GM06990 (cell line): ENCODE results near the gene BBS12.
"Not testable (repeated sequence)": the region's sequence is repeated elsewhere in the genome, so short reads cannot be mapped to it uniquely, and the experiment has no call there.

Experiments used
- DNase-seq: peaks from one replicate; pipeline ENCODE4 v3.0.0-alpha.2; 2011; ENCODE audit not compliant: insufficient read length; ENCODE audit errors: extremely low read depth
- H3K27me3 ChIP-seq: replicated peaks from 2 replicates; pipeline ENCODE4 v1.6.0; 2011; ENCODE audit warnings: low read length; ENCODE audit not compliant: control insufficient read depth, insufficient read depth
- H3K36me3 ChIP-seq: 2 replicates; pipeline ENCODE4 v1.5.1; 2011; ENCODE audit warnings: low read length; ENCODE audit not compliant: control insufficient read depth, insufficient read depth
- H3K4me3 ChIP-seq: replicated peaks from 2 replicates; pipeline ENCODE4 v1.5.1; 2011; ENCODE audit warnings: low read depth, mild to moderate bottlenecking, control low read depth, low read length
- TF ChIP-seq, protein P1 (sequence below): IDR thresholded peaks from 2 replicates; pipeline ENCODE4 v1.5.1; 2011; ENCODE audit warnings: low read length, control low read depth, mild to moderate bottlenecking, inconsistent platforms; ENCODE audit not compliant: insufficient read depth, poor library complexity, severe bottlenecking

BBS12 gene

DNA sequence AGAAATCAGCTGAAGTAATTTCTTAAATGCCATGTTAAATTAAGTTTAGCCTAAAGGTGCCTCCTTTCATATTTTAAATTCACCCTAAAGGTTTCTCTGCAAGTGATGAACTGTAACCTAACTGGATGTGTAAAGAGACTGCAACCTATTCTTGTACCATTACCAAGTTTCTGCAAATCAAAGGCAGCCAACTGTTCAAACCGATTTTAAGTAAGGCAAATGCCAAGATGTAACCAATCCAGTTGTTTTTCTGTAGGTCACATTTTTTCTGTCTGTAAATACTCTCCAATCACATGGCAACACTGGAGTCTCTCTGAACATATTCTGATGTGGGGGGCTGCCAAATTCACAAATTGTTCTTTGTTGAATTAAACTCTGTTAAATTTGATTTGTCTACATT lies 51.8 kb downstream of the BBS12 start:
- H3K27me3 ChIP-seq: no peaks in the 10 kb centered on the region
- H3K36me3 ChIP-seq: no peaks in the 10 kb centered on the region; the same call in 1 of the 2 replicates
- TF ChIP-seq, protein P1, sequence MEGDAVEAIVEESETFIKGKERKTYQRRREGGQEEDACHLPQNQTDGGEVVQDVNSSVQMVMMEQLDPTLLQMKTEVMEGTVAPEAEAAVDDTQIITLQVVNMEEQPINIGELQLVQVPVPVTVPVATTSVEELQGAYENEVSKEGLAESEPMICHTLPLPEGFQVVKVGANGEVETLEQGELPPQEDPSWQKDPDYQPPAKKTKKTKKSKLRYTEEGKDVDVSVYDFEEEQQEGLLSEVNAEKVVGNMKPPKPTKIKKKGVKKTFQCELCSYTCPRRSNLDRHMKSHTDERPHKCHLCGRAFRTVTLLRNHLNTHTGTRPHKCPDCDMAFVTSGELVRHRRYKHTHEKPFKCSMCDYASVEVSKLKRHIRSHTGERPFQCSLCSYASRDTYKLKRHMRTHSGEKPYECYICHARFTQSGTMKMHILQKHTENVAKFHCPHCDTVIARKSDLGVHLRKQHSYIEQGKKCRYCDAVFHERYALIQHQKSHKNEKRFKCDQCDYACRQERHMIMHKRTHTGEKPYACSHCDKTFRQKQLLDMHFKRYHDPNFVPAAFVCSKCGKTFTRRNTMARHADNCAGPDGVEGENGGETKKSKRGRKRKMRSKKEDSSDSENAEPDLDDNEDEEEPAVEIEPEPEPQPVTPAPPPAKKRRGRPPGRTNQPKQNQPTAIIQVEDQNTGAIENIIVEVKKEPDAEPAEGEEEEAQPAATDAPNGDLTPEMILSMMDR: no peak
- DNase-seq: no peak
- no peak overlapping the region for H3K4me3 ChIP-seq

DNA sequence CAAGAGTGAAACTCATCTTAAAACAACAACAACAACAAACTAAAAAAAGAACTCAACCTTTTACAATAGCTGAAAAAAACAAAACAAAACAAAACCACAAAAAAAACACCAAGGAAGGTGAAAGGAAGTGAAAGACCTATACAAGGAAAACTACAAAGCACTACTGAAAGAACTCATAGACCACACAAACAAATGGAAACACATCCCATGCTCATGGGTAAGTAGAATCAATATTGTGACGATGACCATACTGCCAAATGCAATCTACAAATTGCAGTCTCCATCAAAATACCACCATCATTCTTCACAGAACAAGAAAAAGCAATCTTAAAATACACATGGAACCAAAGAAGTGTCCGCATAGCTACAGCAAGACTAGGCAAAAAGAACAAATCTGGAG lies 52.6 kb downstream of the BBS12 start:
- no peaks in the 10 kb centered on the region for H3K27me3 ChIP-seq
- no peaks in the 10 kb centered on the region; the same call in 1 of the 2 replicates for H3K36me3 ChIP-seq
- TF ChIP-seq, protein P1: no peak
- no peak overlapping the region for H3K4me3 ChIP-seq
- no peak for DNase-seq

DNA sequence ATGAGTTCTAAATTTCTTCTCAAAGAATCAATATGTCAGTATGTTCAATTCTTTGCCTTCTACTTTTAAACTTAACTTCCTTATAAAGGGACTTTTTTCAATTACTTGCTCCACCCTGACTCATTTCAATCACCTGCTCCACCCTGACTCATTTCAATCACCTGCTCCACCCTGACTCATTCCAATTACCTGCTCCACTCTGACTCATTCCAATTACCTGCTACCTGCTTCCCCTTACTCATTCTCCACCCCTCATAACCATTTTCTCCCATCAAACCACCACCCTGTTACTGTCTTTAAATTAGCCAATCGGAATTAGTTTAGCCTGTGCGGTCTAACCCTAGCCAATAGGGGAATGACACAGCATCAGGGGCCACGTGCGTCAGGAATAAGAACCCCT lies 53.8 kb downstream of the BBS12 start:
- H3K36me3 ChIP-seq, H3K27me3 ChIP-seq, H3K4me3 ChIP-seq, DNase-seq: not testable (repeated sequence)

DNA sequence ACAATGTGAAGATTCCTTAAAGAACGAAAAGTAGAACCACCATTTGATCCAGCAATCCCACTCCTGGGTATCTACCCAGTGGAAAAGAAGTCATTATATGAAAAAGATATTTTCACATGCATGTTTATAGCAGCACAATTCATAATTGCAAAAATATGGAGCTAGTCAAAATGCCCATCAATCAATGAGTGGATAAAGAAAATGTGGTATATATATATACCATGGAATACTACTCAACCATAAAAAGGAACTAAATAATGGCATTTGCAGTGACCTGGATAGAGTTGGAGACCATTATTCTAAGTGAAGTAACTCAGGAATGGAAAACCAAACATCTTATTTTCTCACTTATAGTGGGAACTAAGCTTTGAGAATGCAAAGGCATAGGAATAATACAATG lies 54.4 kb downstream of the BBS12 start:
- H3K27me3 ChIP-seq: not testable (repeated sequence)

DNA sequence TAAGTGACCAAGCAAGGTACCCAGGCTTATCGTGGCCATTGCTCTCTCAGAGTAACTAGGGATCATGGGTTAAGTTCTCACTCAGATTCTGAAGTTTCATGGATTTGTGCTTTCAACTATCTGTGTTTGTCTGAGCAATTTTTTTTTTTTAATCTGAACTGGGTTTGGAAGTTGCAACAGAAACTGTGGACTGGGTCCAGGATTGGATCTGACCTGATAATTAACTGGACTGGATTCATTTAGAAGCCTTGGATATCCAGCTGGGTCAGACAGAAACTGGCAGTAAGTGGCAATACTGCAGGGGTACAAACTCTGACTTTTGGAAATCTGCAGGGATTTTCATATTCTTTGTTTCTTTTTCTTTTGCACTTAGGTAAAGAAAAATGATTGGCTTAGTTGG lies 55.4 kb downstream of the BBS12 start:
- no peak overlapping the region for H3K4me3 ChIP-seq
- TF ChIP-seq, protein P1: no peak
- no peaks in the 10 kb centered on the region; the same call in 1 of the 2 replicates for H3K36me3 ChIP-seq
- no peak for DNase-seq
- no peaks in the 10 kb centered on the region for H3K27me3 ChIP-seq

More for the DNA sequence above, 54.4 kb downstream of the BBS12 start:
- not testable (repeated sequence) for H3K36me3 ChIP-seq, DNase-seq, H3K4me3 ChIP-seq

DNA sequence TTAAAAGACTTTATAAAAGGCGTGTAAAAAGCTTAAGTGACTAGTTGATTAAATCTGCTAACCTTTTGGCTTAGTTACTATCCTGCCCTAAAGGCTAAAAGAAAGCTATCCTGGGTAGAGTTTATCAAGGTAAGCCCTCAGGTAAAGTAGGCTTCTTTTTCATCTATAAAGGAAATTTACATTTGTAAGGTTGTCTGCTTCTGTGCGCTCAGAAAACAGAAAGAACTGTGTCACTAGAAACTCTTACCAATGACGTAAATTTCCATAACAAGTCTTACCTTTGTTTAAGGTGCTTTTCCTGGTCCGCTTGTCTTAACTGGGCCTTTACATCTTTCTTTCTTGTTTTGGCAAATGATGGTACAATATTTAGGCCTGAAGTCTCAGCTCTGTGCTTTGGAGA lies 56.4 kb downstream of the BBS12 start:
- no peaks in the 10 kb centered on the region; the same call in 1 of the 2 replicates for H3K36me3 ChIP-seq
- no peak overlapping the region for H3K4me3 ChIP-seq
- TF ChIP-seq, protein P1: no peak
- no peak for DNase-seq
- no peaks in the 10 kb centered on the region for H3K27me3 ChIP-seq

DNA sequence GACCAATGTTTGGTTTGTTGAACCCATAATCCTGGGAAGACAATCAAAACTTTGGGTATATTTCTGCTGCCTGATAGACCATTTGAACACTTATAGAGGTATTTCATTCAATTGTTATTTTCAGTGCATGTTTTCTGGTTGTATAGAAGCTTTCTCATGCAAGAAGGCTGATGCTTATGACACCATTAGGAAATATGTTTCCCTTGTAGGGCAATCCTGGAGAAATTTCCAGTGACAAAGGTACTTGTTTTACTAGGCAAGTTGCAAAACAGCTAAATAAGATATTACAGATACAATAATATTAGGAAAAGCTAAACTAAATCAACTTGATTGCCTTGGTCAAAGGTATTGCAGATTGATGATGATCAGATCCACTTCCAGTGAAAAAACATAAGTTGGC lies 61.3 kb downstream of the BBS12 start:
- Histone ChIP-seq H3K36me3 (no peaks in the 10 kb centered on the region), H3K4me3 (no peak overlapping the region), H3K27me3 (no peaks in the 10 kb centered on the region)
- TF ChIP-seq, protein P1: no peak
- DNase-seq: no peak
